GM18511 (cell line): ENCODE results near the gene IFTAP.

Experiments
- ATAC-seq: cut with Tn5 transposase; IDR thresholded peaks from one replicate; pipeline ENCODE4 v1.9.1; 2021; ENCODE audit warnings: mild to moderate bottlenecking, moderate library complexity; ENCODE audit not compliant: unreplicated experiment

IFTAP gene

DNA sequence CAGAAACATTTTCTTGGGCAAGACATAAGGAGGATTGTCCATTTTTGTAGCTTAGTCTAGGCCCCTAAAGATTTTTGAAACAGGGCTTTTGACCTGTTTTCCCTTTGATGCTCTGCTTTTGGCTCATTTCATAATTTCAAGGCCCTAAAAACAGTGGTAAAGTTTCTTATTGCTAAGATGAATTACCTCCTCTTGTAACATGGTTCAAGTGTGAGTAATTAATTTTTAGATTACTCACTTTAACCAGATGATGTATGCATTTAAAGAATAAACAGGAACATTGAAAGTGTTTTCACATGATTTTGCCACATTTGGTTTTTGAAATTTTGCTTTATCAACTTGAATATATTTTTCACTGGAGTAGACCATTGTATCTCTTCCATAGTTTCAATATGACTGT lies 2.6 kb downstream of the IFTAP start:
- ATAC-seq: no peak

DNA sequence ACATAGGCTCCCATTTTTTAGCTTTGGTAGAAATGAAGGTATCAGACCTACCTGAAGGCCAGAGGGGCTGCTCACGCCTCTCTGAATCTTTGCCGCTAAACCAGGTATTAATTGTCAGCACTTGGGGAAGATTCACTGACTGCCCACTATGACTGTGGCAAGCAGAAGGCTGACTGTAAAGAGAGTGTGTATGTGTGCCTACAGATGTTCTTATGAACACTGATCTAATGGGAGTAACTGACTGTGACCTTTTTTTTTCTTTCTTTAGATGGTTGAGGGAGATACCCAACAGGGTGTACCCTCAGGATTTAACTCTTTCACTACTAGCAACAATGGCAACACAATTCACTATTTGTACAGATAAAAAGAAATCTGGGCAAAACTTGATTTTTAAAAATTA lies 3.7 kb downstream of the IFTAP start, which contains the start of gene RAG2:
TSS of gene RAG2 (minus strand) at position 186 of the 400 bp plus-strand sequence. CDS start 4,068 bp downstream, outside the sequence.
- no peak for ATAC-seq

- ATAC-seq: no peak
Observed at GRCh38 chr11:36600180-36600579, 5.9 kb downstream of the IFTAP start.

DNA sequence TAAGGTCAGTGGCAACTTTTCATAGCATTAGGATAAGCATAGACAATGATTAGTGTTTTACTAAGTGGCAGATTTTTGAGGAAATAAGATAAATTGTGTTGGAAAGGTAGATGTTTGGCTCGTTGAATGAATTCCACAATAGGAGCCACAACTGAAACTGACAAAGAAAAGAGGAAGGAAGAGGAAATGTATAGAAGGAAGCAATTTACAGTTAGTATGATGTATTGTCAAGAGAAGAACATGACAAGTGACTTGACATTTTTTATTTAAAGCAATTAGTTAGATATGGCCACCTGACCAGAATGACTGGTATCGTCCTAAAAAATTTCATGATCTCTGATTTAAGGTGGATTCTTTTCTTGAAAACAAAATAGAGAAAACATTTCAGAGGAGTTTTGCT lies 6.9 kb downstream of the IFTAP start:
- ATAC-seq: no peak

DNA sequence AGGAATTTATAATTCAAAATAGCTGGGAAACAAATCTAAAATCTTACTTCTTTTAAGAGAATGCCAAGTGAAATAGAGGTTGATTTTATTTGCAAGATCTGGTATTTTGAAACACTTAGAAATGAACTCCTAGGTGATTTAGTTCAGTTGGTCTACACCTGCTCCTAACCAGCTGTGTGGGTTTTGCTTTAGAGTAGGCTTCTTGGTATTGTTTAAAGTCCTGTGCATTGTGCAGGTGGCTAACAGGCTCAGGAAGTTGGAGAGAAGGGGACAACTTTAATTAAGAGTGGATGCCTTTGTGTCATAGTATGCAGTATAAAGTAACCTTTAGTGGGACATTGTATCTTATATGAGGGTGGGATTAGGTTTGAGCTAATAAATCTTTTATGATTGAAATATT lies 7.8 kb downstream of the IFTAP start:
- ATAC-seq: no peak

DNA sequence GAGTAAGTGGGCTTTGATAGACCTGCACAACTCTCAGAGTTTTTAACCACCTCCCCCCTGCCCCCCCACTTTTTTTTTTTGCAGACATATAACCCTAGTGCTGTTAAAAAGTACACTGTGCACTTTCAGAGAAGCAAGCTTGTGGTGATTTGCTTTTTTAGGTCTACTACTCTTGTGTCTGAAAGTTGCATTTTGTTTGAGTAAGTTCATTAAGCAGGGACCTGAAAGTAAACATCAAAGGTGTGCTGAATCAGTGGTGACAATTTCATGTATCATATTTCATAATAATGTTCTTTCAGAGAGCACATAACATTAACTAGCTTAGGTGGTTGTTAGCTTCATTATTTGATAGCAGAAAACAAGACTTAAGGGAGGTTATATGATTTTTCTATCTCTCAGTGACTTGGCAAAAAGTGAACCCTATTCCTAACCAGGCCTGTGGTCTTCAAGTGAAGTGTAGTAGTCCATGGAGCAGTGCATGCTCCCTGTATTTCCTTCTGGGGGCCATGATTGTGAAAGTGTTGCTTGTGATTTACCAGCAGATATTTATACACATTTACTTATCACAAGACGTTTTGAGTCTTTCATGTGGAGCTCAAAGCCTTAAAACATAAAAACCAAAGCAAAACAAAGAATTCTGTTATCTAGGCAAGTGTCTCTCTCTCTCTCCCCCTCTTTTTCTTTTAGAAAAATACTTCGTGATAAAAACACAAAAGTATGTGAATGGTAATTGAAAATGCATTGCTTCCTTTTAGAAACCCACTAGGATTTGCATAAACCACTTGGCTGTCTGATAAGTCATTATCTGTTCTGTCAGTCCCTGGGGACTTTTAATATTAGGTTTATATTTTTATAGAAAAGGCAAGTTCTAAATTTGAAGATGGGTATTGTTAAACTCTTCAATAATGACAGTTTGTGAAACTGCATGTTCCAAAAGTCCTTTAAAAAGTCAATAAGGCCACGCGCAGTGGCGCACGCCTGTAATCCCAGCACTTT lies 11.2 kb downstream of the IFTAP start:
- peak; percentile 78 for ATAC-seq

GRCh38 chr11:36608491-36609199 lies 14.3 kb downstream of the IFTAP start:
- ATAC-seq: no peak

DNA sequence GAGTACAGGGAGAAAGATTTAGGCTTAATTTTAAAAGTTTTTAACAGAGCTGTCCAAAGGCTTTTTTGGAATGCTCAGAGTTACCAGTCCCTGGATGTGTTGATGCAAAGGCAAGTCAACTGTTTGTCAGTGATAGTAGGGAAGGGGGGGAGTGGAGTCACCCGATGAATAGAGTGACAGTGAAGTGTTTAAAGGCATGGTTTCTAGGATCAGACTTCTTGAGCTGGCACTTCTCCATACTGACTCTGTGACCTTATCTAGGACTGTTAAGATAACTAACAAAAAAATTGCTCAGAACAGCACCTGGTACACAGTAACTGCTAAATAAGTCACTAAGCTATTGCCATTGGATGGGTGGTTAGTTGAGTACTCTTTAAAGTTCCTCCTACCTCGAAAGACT lies 15.1 kb downstream of the IFTAP start:
- no peak for ATAC-seq

- no peak for ATAC-seq
Observed at GRCh38 chr11:36615826-36616225, 21.5 kb downstream of the IFTAP start.

DNA sequence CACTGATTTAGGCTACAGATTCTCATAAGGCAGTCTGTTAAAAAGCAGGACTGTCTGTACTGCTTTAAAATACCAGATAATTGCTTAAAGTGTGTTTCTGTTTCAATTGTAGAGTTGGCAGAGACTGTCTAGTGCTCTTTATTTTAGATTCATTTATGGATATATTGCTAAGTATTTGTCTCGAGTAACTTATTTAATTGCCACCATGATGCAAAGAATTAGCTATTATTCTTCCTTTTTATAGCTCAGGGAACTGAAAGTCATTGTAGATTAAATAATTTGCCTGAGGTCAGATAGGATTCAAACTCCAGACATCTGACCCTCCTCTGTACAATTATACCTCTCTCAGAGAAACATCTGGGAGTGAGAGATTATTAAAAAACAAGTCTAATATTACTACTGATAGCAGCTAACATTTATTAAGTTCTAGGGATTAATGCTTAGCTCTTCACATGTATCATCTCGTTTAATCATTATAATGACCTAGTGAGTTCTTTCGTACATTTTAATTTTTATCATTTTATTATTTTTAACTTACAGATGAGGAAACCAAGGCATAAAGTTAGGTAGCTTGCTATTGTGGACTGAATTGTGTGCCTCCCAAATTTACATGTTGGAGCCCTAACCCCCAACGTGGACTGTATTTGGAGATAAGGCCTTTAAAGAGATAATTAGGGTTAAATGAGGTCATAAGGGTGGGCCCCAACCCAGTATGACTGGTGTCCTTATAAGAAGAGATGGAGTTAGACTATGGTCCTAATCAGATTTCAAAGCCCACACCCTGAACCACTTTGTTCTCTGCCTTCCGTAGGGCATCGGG lies 23.5 kb downstream of the IFTAP start:
- ATAC-seq: no peak

DNA sequence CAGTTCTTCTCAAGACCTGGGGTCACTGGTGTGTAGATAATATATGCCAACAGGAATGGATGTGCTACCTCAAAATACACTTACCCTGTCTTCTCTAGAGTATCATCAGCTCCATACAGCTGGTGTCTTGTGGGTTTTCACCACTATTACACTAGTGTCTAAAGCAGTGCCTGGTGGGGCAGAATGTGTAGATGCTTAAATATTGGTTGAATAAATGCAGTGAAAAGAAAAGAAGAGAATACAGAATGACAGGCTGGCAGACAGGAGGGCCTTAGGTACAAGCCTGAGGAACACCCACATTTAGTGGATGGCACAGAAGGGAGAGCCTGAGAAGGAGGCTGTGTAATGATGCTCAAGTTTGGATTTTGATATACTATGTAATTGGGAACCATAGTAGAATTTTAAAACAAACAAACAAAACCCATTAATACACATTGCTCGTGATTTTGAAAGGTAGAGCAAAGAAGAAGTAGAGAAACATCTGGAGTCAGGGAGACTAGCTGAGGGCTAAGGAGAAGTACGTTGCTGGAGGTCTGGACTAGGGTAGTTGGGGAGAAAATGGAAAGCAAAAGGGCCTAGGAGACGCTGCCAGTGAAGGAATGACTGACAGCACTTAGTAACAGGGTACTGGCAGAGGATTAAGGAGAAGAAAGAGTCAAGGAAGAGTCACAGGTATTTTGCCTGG lies 24.2 kb downstream of the IFTAP start:
- ATAC-seq: no peak

DNA sequence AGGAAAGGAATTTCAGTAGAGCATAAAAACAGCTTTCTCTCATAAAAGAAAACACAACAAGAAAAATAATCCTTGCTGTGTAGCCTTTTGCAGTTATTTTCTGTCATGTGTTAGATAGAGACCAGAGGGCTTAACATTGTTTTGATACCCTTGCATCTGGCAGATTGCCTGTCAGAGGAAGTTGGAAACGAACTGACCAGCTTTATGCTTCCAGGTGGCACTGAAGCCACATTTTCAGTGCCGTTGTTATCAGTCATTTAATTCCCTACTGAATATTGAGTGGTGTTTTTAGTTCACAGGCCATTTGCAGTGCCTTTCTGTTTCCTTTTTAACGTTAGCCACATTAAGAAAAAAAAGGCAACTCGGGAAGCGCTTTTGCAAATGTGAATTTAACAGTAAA lies 25.2 kb downstream of the IFTAP start:
- ATAC-seq: no peak

GRCh38 chr11:36620246-36620645 lies 25.9 kb downstream of the IFTAP start:
- no peak for ATAC-seq

- no peak for ATAC-seq
Observed at GRCh38 chr11:36622431-36623136, 28.3 kb downstream of the IFTAP start.

GRCh38 chr11:36623494-36623893 lies 29.2 kb downstream of the IFTAP start:
- no peak for ATAC-seq

GRCh38 chr11:36627006-36627405 lies 32.7 kb downstream of the IFTAP start:
- ATAC-seq: no peak

GRCh38 chr11:36627471-36627870 lies 33.2 kb downstream of the IFTAP start:
- no peak for ATAC-seq

DNA sequence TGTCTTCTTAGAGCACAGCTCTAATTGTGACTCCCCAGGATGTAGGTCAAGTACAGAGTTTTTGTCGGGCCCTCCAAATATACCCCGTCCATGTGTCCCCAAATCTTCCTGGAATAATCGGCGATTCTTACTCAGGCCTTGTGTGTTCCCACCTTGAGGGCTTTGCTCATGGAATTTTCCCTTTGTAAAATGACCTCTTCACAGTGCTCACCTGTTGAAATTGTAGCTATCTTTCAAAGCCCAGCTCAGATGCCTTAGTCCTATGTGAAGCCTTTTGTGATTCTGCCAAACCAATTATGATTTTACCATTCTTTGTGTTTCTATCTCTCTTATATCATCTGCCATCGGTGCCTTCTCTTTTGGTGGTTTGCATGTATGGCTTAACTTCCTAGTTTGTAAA lies 33.8 kb downstream of the IFTAP start:
- ATAC-seq: no peak

- no peak for ATAC-seq
Observed at GRCh38 chr11:36628765-36629244, 34.5 kb downstream of the IFTAP start.

DNA sequence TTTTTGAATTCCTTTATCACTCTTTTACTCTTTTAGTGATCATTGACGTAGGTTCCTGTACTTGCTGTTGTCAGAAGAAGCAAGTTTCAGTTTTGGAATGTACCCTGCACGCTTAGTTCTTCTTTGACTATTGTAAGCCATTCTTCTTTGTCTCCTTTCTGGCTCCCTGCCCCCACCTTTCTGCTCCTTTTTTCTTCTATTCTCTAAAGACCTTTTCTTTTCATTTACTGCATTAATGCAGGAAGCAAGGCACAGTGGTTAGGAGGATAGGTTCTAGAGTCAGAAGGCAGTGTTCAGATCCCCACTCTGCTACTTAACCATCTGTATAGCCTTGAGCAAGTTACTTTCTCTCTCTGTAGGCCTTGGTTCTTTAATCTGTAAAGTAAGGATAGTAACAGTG lies 37.5 kb downstream of the IFTAP start:
- peak; percentile 87 for ATAC-seq
